Neutrophil (primary cell): ENCODE measurements around the gene ZDHHC14.

Experiments
- H3K27ac ChIP-seq: fragments of 200-600 bp; sonication (generic); 2 replicates; pipeline ENCODE4 v1.5.1; 2016; ENCODE audit warnings: mild to moderate bottlenecking, moderate library complexity
- H3K27me3 ChIP-seq: fragments of 200-600 bp; sonication (generic); 2 replicates; pipeline ENCODE4 v1.6.0; 2016; ENCODE audit warnings: mild to moderate bottlenecking
- H3K36me3 ChIP-seq: fragments of 200-600 bp; sonication (generic); 2 replicates; pipeline ENCODE4 v1.5.1; 2017
- H3K4me1 ChIP-seq, 2 experiments: fragments of 200-600 bp in 1 of 2; sonication (generic) in 1 of 2; 1 replicate in 1 of 2; 2 replicates in 1 of 2; pipeline versions ENCODE4 v1.5.1 to v1.6.1; 2013 to 2016; ENCODE audit warnings: low read depth in 1 of 2, low read length in 1 of 2, mild to moderate bottlenecking in 1 of 2, moderate library complexity in 1 of 2; ENCODE audit not compliant: control insufficient read depth in 1 of 2, insufficient read depth in 1 of 2
- H3K4me3 ChIP-seq, 2 experiments: fragments of 200-600 bp in 1 of 2; sonication (generic) in 1 of 2; 1 replicate in 1 of 2; 2 replicates in 1 of 2; pipeline ENCODE4 v1.5.1; 2013 to 2016; ENCODE audit warnings: low read depth in 1 of 2, low read length in 1 of 2, mild to moderate bottlenecking in 1 of 2, moderate library complexity in 1 of 2
- H3K9me3 ChIP-seq: fragments of 200-600 bp; sonication (generic); 2 replicates; pipeline ENCODE4 v1.5.1; 2016
- CTCF ChIP-seq: fragments of 200-600 bp; sonication (generic); IDR thresholded peaks from 2 replicates; pipeline ENCODE4 v1.5.1; 2016; ENCODE audit warnings: antibody characterized with exemption

ZDHHC14 gene

GRCh38 chr6:157510323-157511188, 129.6 kb downstream of the ZDHHC14 start:
- peak overlapping the region; percentile 1 to 32 for H3K4me3 ChIP-seq
- H3K9me3 ChIP-seq: no peaks in the 10 kb centered on the region
- no peak overlapping the region for H3K27ac ChIP-seq
- no peaks in the 10 kb centered on the region for H3K36me3 ChIP-seq
- peaks cover 9% of the 10 kb centered on the region for H3K27me3 ChIP-seq
- peaks cover 7 to 9% of the 10 kb centered on the region in 2 experiments for H3K4me1 ChIP-seq
- TF ChIP-seq CTCF: no peak

- Histone ChIP-seq H3K4me3 (no peak overlapping the region), H3K36me3 (no peaks in the 10 kb centered on the region), H3K27ac (no peak overlapping the region), H3K9me3 (no peaks in the 10 kb centered on the region), H3K27me3 (peaks cover 9% of the 10 kb centered on the region), H3K4me1 (peaks cover 7 to 9% of the 10 kb centered on the region in 2 experiments)
- no peak for TF ChIP-seq CTCF
Observed at GRCh38 chr6:157511682-157512381, 130.8 kb downstream of the ZDHHC14 start.

- no peaks in the 10 kb centered on the region for H3K36me3 ChIP-seq
- H3K4me1 ChIP-seq: peaks cover 7 to 9% of the 10 kb centered on the region in 2 experiments
- no peaks in the 10 kb centered on the region for H3K9me3 ChIP-seq
- no peak for TF ChIP-seq CTCF
- no peak overlapping the region for H3K4me3 ChIP-seq
- peaks cover 9% of the 10 kb centered on the region for H3K27me3 ChIP-seq
- H3K27ac ChIP-seq: no peak overlapping the region
Observed at GRCh38 chr6:157512382-157512682, 131.3 kb downstream of the ZDHHC14 start.

- Histone ChIP-seq H3K27me3 (peaks cover 9% of the 10 kb centered on the region), H3K4me3 (no peak overlapping the region), H3K27ac (no peak overlapping the region), H3K36me3 (no peaks in the 10 kb centered on the region), H3K9me3 (no peaks in the 10 kb centered on the region), H3K4me1 (peaks cover 7 to 9% of the 10 kb centered on the region in 2 experiments)
- TF ChIP-seq CTCF: no peak
Observed at GRCh38 chr6:157513004-157513603, 132.1 kb downstream of the ZDHHC14 start.

- no peak for TF ChIP-seq CTCF
- Histone ChIP-seq H3K4me3 (no peak overlapping the region), H3K9me3 (no peaks in the 10 kb centered on the region), H3K36me3 (no peaks in the 10 kb centered on the region), H3K4me1 (peaks cover 7 to 9% of the 10 kb centered on the region in 2 experiments), H3K27me3 (peaks cover 9% of the 10 kb centered on the region), H3K27ac (no peak overlapping the region)
Observed at GRCh38 chr6:157513619-157514485, 132.9 kb downstream of the ZDHHC14 start.
